ENCODE results near the gene LGALS4.
A peak's percentile ranks its signal among the peaks of the same experiment; 100 is the strongest.
"Not testable (repeated sequence)": the region's sequence is repeated elsewhere in the genome, so short reads cannot be mapped to it uniquely, and the experiment has no call there.

Gene LGALS4

GRCh38 chr19:38826856-38827551 lies 14.3 kb upstream of the LGALS4 start:
- H3K4me3 ChIP-seq (ENCODE audit: low read depth in 1 of 5, low read length in 5 of 5): no peak overlapping the region
- H3K27me3 ChIP-seq (ENCODE audit: control insufficient read depth in 5 of 5, insufficient read depth in 4 of 5, low read length in 5 of 5): no peaks in the 10 kb centered on the region
- no peaks in the 10 kb centered on the region for H3K9me3 ChIP-seq (ENCODE audit: control insufficient read depth in 5 of 5, low read length in 5 of 5)
- peaks cover 0 to 41% (median 17%) of the 10 kb centered on the region in 5 donors for H3K36me3 ChIP-seq (ENCODE audit: control insufficient read depth in 5 of 5, insufficient read depth in 5 of 5, low read length in 5 of 5)
- H3K9ac ChIP-seq (ENCODE audit: low read length in 5 of 5): peak overlapping the region in 2 of 5 donors; percentile 26 to 48
- peaks cover 5 to 34% (median 28%) of the 10 kb centered on the region in 5 donors for H3K4me1 ChIP-seq (ENCODE audit: control insufficient read depth in 5 of 5, insufficient read depth in 5 of 5, low read length in 5 of 5)
- H3K27ac ChIP-seq (ENCODE audit: low read depth, low read length): no peak overlapping the region

- not testable (repeated sequence) for H3K4me3 ChIP-seq (ENCODE audit: low read depth in 1 of 5, low read length in 5 of 5); H3K9ac ChIP-seq (ENCODE audit: low read length in 5 of 5); H3K27me3 ChIP-seq (ENCODE audit: control insufficient read depth in 5 of 5, insufficient read depth in 4 of 5, low read length in 5 of 5); H3K27ac ChIP-seq (ENCODE audit: low read depth, low read length); H3K9me3 ChIP-seq (ENCODE audit: control insufficient read depth in 5 of 5, low read length in 5 of 5)
- peaks cover 0 to 44% (median 21%) of the 10 kb centered on the region in 5 donors for H3K36me3 ChIP-seq (ENCODE audit: control insufficient read depth in 5 of 5, insufficient read depth in 5 of 5, low read length in 5 of 5)
- H3K4me1 ChIP-seq (ENCODE audit: control insufficient read depth in 5 of 5, insufficient read depth in 5 of 5, low read length in 5 of 5): peaks cover 2 to 28% (median 21%) of the 10 kb centered on the region in 5 donors
Observed at GRCh38 chr19:38825936-38826335, 13.2 kb upstream of the LGALS4 start.

GRCh38 chr19:38821230-38821825 lies 8.6 kb upstream of the LGALS4 start:
- peaks cover 0 to 57% (median 42%) of the 10 kb centered on the region in 5 donors for H3K36me3 ChIP-seq (ENCODE audit: control insufficient read depth in 5 of 5, insufficient read depth in 5 of 5, low read length in 5 of 5)
- not testable (repeated sequence) for H3K9me3 ChIP-seq (ENCODE audit: control insufficient read depth in 5 of 5, low read length in 5 of 5); H3K27ac ChIP-seq (ENCODE audit: low read depth, low read length); H3K9ac ChIP-seq (ENCODE audit: low read length in 5 of 5); H3K27me3 ChIP-seq (ENCODE audit: control insufficient read depth in 5 of 5, insufficient read depth in 4 of 5, low read length in 5 of 5); H3K4me1 ChIP-seq (ENCODE audit: control insufficient read depth in 5 of 5, insufficient read depth in 5 of 5, low read length in 5 of 5); H3K4me3 ChIP-seq (ENCODE audit: low read depth in 1 of 5, low read length in 5 of 5)

- peaks cover 0 to 63% (median 56%) of the 10 kb centered on the region in 5 donors for H3K36me3 ChIP-seq (ENCODE audit: control insufficient read depth in 5 of 5, insufficient read depth in 5 of 5, low read length in 5 of 5)
- no peak overlapping the region for H3K4me3 ChIP-seq (ENCODE audit: low read depth in 1 of 5, low read length in 5 of 5)
- no peak overlapping the region for H3K27ac ChIP-seq (ENCODE audit: low read depth, low read length)
- H3K4me1 ChIP-seq (ENCODE audit: control insufficient read depth in 5 of 5, insufficient read depth in 5 of 5, low read length in 5 of 5): peaks cover 0 to 6% (median 0%) of the 10 kb centered on the region in 5 donors
- no peak overlapping the region for H3K9ac ChIP-seq (ENCODE audit: low read length in 5 of 5)
- H3K9me3 ChIP-seq (ENCODE audit: control insufficient read depth in 5 of 5, low read length in 5 of 5): no peaks in the 10 kb centered on the region
- no peaks in the 10 kb centered on the region for H3K27me3 ChIP-seq (ENCODE audit: control insufficient read depth in 5 of 5, insufficient read depth in 4 of 5, low read length in 5 of 5)
Observed at GRCh38 chr19:38819231-38819920, 6.6 kb upstream of the LGALS4 start.

- Histone ChIP-seq H3K36me3 (ENCODE audit: control insufficient read depth in 5 of 5, insufficient read depth in 5 of 5, low read length in 5 of 5) (peaks cover 0 to 59% (median 54%) of the 10 kb centered on the region in 5 donors), H3K9me3 (ENCODE audit: control insufficient read depth in 5 of 5, low read length in 5 of 5) (no peaks in the 10 kb centered on the region), H3K4me1 (ENCODE audit: control insufficient read depth in 5 of 5, insufficient read depth in 5 of 5, low read length in 5 of 5) (peaks cover 0 to 6% (median 0%) of the 10 kb centered on the region in 5 donors), H3K27me3 (ENCODE audit: control insufficient read depth in 5 of 5, insufficient read depth in 4 of 5, low read length in 5 of 5) (no peaks in the 10 kb centered on the region), H3K4me3 (ENCODE audit: low read depth in 1 of 5, low read length in 5 of 5) (no peak overlapping the region), H3K9ac (ENCODE audit: low read length in 5 of 5) (no peak overlapping the region), H3K27ac (ENCODE audit: low read depth, low read length) (no peak overlapping the region)
Observed at GRCh38 chr19:38817081-38817480, 4.3 kb upstream of the LGALS4 start.

- Histone ChIP-seq H3K9ac (ENCODE audit: low read length in 5 of 5) (no peak overlapping the region), H3K4me1 (ENCODE audit: control insufficient read depth in 5 of 5, insufficient read depth in 5 of 5, low read length in 5 of 5) (peaks cover 0 to 6% (median 0%) of the 10 kb centered on the region in 5 donors), H3K27me3 (ENCODE audit: control insufficient read depth in 5 of 5, insufficient read depth in 4 of 5, low read length in 5 of 5) (no peaks in the 10 kb centered on the region), H3K36me3 (ENCODE audit: control insufficient read depth in 5 of 5, insufficient read depth in 5 of 5, low read length in 5 of 5) (peaks cover 0 to 58% (median 52%) of the 10 kb centered on the region in 5 donors), H3K9me3 (ENCODE audit: control insufficient read depth in 5 of 5, low read length in 5 of 5) (no peaks in the 10 kb centered on the region), H3K27ac (ENCODE audit: low read depth, low read length) (no peak overlapping the region), H3K4me3 (ENCODE audit: low read depth in 1 of 5, low read length in 5 of 5) (no peak overlapping the region)
Observed at GRCh38 chr19:38816131-38816750, 3.5 kb upstream of the LGALS4 start.

GRCh38 chr19:38815059-38816001 lies 2.6 kb upstream of the LGALS4 start:
- H3K36me3 ChIP-seq (ENCODE audit: control insufficient read depth in 5 of 5, insufficient read depth in 5 of 5, low read length in 5 of 5): peaks cover 0 to 54% (median 46%) of the 10 kb centered on the region in 5 donors
- H3K27me3 ChIP-seq (ENCODE audit: control insufficient read depth in 5 of 5, insufficient read depth in 4 of 5, low read length in 5 of 5): no peaks in the 10 kb centered on the region
- peaks cover 0 to 6% (median 0%) of the 10 kb centered on the region in 5 donors for H3K4me1 ChIP-seq (ENCODE audit: control insufficient read depth in 5 of 5, insufficient read depth in 5 of 5, low read length in 5 of 5)
- no peak overlapping the region for H3K27ac ChIP-seq (ENCODE audit: low read depth, low read length)
- no peak overlapping the region for H3K9ac ChIP-seq (ENCODE audit: low read length in 5 of 5)
- no peak overlapping the region for H3K4me3 ChIP-seq (ENCODE audit: low read depth in 1 of 5, low read length in 5 of 5)
- no peaks in the 10 kb centered on the region for H3K9me3 ChIP-seq (ENCODE audit: control insufficient read depth in 5 of 5, low read length in 5 of 5)

- peaks cover 0 to 45% (median 41%) of the 10 kb centered on the region in 5 donors for H3K36me3 ChIP-seq (ENCODE audit: control insufficient read depth in 5 of 5, insufficient read depth in 5 of 5, low read length in 5 of 5)
- not testable (repeated sequence) for H3K4me1 ChIP-seq (ENCODE audit: control insufficient read depth in 5 of 5, insufficient read depth in 5 of 5, low read length in 5 of 5); H3K4me3 ChIP-seq (ENCODE audit: low read depth in 1 of 5, low read length in 5 of 5); H3K27me3 ChIP-seq (ENCODE audit: control insufficient read depth in 5 of 5, insufficient read depth in 4 of 5, low read length in 5 of 5); H3K9ac ChIP-seq (ENCODE audit: low read length in 5 of 5); H3K27ac ChIP-seq (ENCODE audit: low read depth, low read length); H3K9me3 ChIP-seq (ENCODE audit: control insufficient read depth in 5 of 5, low read length in 5 of 5)
Observed at GRCh38 chr19:38813932-38814331, 1.2 kb upstream of the LGALS4 start.

GRCh38 chr19:38813323-38813722 lies 578 bp upstream of the LGALS4 start:
- Histone ChIP-seq H3K27ac (ENCODE audit: low read depth, low read length) (no peak overlapping the region), H3K27me3 (ENCODE audit: control insufficient read depth in 5 of 5, insufficient read depth in 4 of 5, low read length in 5 of 5) (no peaks in the 10 kb centered on the region), H3K36me3 (ENCODE audit: control insufficient read depth in 5 of 5, insufficient read depth in 5 of 5, low read length in 5 of 5) (peaks cover 0 to 41% (median 39%) of the 10 kb centered on the region in 5 donors), H3K9me3 (ENCODE audit: control insufficient read depth in 5 of 5, low read length in 5 of 5) (no peaks in the 10 kb centered on the region), H3K4me3 (ENCODE audit: low read depth in 1 of 5, low read length in 5 of 5) (no peak overlapping the region), H3K9ac (ENCODE audit: low read length in 5 of 5) (no peak overlapping the region), H3K4me1 (ENCODE audit: control insufficient read depth in 5 of 5, insufficient read depth in 5 of 5, low read length in 5 of 5) (no peaks in the 10 kb centered on the region)
